Fibroblast of villous mesenchyme (primary cell): ENCODE measurements around the gene COMMD8. TPM values are rescaled to one million over a fixed set of nuclear protein-coding genes. Genes with fewer than 3 reads are reported as not detected.

ENCODE experiments used
- DNase-seq: peaks from one replicate; pipeline ENCODE4 v3.0.0-alpha.2; 2010; ENCODE audit warnings: low read depth
- H3K4me3 ChIP-seq: 2 replicates; pipeline ENCODE4 v1.5.1; 2011; ENCODE audit warnings: low read depth, mild to moderate bottlenecking, low read length
- total RNA-seq: library from RNA; depleted of rRNA; stranded (reverse); fragments of >200 nt; gene quantifications from 2 replicates; pipeline ENCODE4 v1.2.3, GENCODE V29; 2012
- TF ChIP-seq, protein P1 (sequence below): IDR thresholded peaks from 2 replicates; pipeline ENCODE4 v1.5.1; 2012; ENCODE audit warnings: low read depth, mild to moderate bottlenecking, low read length; ENCODE audit not compliant: insufficient read depth

COMMD8 gene
- total RNA-seq, 1 donor, result 39.3 TPM

DNA sequence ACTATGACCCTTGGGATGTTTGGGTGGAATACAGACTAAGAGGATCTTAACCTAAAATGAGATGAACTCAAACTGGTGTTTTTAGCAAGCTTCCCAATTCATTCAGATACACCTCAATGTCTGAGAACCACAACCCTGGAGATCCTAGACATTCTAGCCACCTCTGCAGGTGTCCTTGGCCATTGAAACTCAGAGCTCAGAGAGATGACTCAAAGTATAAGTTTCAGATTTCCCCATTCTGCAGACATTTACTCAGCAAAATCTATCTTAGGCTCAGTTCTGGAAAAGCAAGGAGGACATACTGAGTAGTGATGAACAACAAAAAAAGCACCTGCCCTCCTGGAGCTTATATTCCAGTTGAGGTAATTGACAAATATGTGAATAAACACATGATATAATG is 47.8 kb downstream of the COMMD8 start:
- no peak for DNase-seq
- TF ChIP-seq, protein P1, sequence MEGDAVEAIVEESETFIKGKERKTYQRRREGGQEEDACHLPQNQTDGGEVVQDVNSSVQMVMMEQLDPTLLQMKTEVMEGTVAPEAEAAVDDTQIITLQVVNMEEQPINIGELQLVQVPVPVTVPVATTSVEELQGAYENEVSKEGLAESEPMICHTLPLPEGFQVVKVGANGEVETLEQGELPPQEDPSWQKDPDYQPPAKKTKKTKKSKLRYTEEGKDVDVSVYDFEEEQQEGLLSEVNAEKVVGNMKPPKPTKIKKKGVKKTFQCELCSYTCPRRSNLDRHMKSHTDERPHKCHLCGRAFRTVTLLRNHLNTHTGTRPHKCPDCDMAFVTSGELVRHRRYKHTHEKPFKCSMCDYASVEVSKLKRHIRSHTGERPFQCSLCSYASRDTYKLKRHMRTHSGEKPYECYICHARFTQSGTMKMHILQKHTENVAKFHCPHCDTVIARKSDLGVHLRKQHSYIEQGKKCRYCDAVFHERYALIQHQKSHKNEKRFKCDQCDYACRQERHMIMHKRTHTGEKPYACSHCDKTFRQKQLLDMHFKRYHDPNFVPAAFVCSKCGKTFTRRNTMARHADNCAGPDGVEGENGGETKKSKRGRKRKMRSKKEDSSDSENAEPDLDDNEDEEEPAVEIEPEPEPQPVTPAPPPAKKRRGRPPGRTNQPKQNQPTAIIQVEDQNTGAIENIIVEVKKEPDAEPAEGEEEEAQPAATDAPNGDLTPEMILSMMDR, result no peak
- H3K4me3 ChIP-seq, result no peak overlapping the region

DNA sequence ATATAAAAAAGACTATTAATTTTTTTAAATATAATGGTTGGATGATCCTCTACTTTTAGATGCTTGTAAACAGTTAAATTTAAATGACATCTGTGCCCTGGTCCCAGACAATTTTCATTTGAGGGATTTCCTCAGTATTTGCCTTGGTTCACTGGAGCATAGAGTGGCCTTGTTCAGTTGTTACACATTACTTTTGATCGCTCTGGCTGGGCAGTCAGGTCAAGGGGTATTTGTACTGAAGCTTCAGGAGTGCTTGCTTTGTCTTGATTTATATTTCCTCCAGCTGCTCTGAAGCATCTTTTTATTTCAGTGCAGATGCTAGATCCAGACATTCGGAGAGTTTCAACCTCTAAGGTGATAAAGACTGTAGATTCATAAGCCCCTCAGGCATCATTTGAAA is 50.0 kb downstream of the COMMD8 start:
- TF ChIP-seq, protein P1, result no peak
- H3K4me3 ChIP-seq, result no peak overlapping the region
- DNase-seq, result no peak

DNA sequence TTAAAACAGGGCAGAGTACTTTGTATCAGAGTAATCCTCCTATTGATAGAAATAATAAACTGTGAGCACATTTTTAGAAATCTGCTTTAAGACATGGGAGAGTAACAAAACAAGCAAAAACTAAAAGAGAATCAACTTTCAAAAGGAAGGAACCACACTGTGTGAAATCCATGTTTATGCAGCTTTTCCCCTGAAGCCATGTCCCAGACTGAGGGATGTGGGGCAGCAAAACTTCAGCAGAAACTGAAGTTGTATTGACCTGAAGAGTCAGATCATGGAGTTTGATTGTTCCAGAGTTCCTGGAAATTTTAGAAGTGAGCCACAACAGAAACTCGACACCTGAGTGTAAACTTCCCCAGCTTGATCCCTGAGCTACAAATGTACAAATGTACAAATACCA is 53.2 kb downstream of the COMMD8 start:
- no peak for DNase-seq
- TF ChIP-seq, protein P1, result no peak

DNA sequence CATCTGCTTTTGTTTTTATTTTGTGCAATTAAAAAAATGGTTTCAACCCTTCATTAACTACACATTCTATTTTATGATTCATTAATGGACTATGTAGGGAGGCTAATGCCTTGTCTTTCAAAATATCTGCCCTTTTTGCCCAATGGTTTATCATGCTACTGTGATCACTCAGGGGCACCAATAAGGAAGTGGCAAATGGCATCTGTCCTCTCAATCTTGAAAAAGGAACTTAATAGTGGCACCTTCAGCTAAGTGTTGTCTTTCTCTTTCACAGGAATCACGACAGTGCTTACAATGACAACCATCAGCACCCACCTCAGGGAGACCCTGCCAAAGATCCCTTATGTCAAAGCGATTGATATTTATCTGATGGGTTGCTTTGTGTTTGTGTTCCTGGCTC is 57.1 kb downstream of the COMMD8 start:
- H3K4me3 ChIP-seq, result no peak overlapping the region
- DNase-seq, result no peak
- TF ChIP-seq, protein P1, result no peak

More for the DNA sequence above, 53.2 kb downstream of the COMMD8 start:
- H3K4me3 ChIP-seq, result no peak overlapping the region

Other genes with a start within 250 kb of the COMMD8 start
- 43.8 and 58.3 TPM in 2 replicates for gene ATP10D, start 21.6 kb upstream of the COMMD8 start, total RNA-seq